ENCODE measurements around the gene TP53I3.

GRCh38 chr2:24105816-24106215, 21.2 kb upstream of the TP53I3 start:
- TF ChIP-seq CTCF (conservative IDR thresholded peaks at IDR 0.05; ENCODE audit: low read length) (no peak), EZH2phosphoT487 (IDR thresholded peaks at IDR 0.05; ENCODE audit: borderline replicate concordance) (no peak)

Data from Loucy (cell line).